GM04503 (cell line): Measurements from ENCODE around the gene IL1RAP.

ENCODE experiments used
- DNase-seq: peaks from one replicate; pipeline ENCODE4 v3.0.0-alpha.2; 2012; ENCODE audit warnings: low read depth

Gene IL1RAP

GRCh38 chr3:190542846-190543245 lies 29.0 kb downstream of the IL1RAP start:
- no peak for DNase-seq

GRCh38 chr3:190543671-190544070 lies 29.8 kb downstream of the IL1RAP start:
- DNase-seq = no peak

- DNase-seq = no peak
Observed at GRCh38 chr3:190545191-190545590, 31.3 kb downstream of the IL1RAP start.

GRCh38 chr3:190546881-190547510 lies 33.1 kb downstream of the IL1RAP start:
- DNase-seq = no peak

- no peak for DNase-seq
Observed at GRCh38 chr3:190548031-190548656, 34.3 kb downstream of the IL1RAP start.

- DNase-seq = no peak
Observed at GRCh38 chr3:190552021-190552420, 38.1 kb downstream of the IL1RAP start.

- DNase-seq = no peak
Observed at GRCh38 chr3:190552969-190553759, 39.3 kb downstream of the IL1RAP start.

- DNase-seq = no peak
Observed at GRCh38 chr3:190554197-190554596, 40.3 kb downstream of the IL1RAP start.

GRCh38 chr3:190556351-190556750 lies 42.5 kb downstream of the IL1RAP start:
- DNase-seq = no peak

- no peak for DNase-seq
Observed at GRCh38 chr3:190557296-190557695, 43.4 kb downstream of the IL1RAP start.

GRCh38 chr3:190558316-190558715 lies 44.4 kb downstream of the IL1RAP start:
- no peak for DNase-seq

GRCh38 chr3:190558796-190559195 lies 44.9 kb downstream of the IL1RAP start:
- no peak for DNase-seq

- DNase-seq = no peak
Observed at GRCh38 chr3:190560013-190560895, 46.4 kb downstream of the IL1RAP start.

- no peak for DNase-seq
Observed at GRCh38 chr3:190562866-190563510, 49.1 kb downstream of the IL1RAP start.

GRCh38 chr3:190564175-190564574 lies 50.3 kb downstream of the IL1RAP start:
- DNase-seq = no peak

- peak; percentile 98 for DNase-seq
Observed at GRCh38 chr3:190566043-190566933, 52.4 kb downstream of the IL1RAP start.

- DNase-seq = no peak
Observed at GRCh38 chr3:190568036-190568435, 54.2 kb downstream of the IL1RAP start.

GRCh38 chr3:190574473-190574872 lies 60.6 kb downstream of the IL1RAP start:
- DNase-seq = no peak

- DNase-seq = no peak
Observed at GRCh38 chr3:190575437-190576185, 61.7 kb downstream of the IL1RAP start.

- no peak for DNase-seq
Observed at GRCh38 chr3:190577225-190577624, 63.3 kb downstream of the IL1RAP start.
